ENCODE data around the gene MYO9B. TPM values are rescaled to one million over a fixed set of nuclear protein-coding genes. Genes with fewer than 3 reads are reported as not detected.
A peak's percentile ranks its signal among the peaks of the same experiment; 100 is the strongest.

Gene MYO9B
- total RNA-seq, 1 donor from 2014 or later = 15.5 TPM

- no peak overlapping the region for H3K4me3 ChIP-seq (ENCODE audit: low read depth, low read length)
- H3K36me3 ChIP-seq (ENCODE audit: control insufficient read depth, insufficient read depth, low read length) = peaks cover 9% of the 10 kb centered on the region
- H3K27me3 ChIP-seq (ENCODE audit: control insufficient read depth, insufficient read depth, low read length) = no peaks in the 10 kb centered on the region
- FAIRE-seq (no peak), DNase-seq (ENCODE audit: low read depth) (no peak)
- TF ChIP-seq, protein P1, sequence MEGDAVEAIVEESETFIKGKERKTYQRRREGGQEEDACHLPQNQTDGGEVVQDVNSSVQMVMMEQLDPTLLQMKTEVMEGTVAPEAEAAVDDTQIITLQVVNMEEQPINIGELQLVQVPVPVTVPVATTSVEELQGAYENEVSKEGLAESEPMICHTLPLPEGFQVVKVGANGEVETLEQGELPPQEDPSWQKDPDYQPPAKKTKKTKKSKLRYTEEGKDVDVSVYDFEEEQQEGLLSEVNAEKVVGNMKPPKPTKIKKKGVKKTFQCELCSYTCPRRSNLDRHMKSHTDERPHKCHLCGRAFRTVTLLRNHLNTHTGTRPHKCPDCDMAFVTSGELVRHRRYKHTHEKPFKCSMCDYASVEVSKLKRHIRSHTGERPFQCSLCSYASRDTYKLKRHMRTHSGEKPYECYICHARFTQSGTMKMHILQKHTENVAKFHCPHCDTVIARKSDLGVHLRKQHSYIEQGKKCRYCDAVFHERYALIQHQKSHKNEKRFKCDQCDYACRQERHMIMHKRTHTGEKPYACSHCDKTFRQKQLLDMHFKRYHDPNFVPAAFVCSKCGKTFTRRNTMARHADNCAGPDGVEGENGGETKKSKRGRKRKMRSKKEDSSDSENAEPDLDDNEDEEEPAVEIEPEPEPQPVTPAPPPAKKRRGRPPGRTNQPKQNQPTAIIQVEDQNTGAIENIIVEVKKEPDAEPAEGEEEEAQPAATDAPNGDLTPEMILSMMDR (IDR thresholded peaks at IDR 0.05; ENCODE audit: insufficient read depth, low read length, severe bottlenecking) = no peak
Measured at GRCh38 chr19:17110599-17110966, 35.0 kb downstream of the MYO9B start.

DNA sequence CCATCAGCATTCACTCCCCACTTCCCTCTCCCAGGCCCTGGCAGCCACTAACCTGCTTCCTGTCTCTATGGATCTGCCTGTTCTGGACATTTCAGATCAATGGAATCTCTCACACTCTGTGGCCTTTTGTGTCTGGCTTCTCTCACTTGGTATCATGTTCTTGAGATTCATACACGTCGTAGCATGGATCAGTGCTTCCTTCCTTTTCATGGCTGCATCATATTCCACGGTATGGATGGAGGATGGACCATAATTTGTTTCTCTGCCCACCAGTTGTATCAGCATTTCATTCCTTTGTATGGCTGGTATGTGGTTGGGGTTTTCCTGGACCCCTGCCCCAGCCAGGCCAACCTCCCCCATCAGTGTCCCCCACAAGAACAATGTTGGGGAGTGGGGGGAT, 36.2 kb downstream of the MYO9B start:
- Histone ChIP-seq H3K27me3 (ENCODE audit: control insufficient read depth, insufficient read depth, low read length) (no peaks in the 10 kb centered on the region), H3K4me3 (ENCODE audit: low read depth, low read length) (no peak overlapping the region), H3K36me3 (ENCODE audit: control insufficient read depth, insufficient read depth, low read length) (peaks cover 10% of the 10 kb centered on the region)
- FAIRE-seq (no peak), DNase-seq (ENCODE audit: low read depth) (no peak)
- TF ChIP-seq, protein P1 (IDR thresholded peaks at IDR 0.05; ENCODE audit: insufficient read depth, low read length, severe bottlenecking) = no peak

DNA sequence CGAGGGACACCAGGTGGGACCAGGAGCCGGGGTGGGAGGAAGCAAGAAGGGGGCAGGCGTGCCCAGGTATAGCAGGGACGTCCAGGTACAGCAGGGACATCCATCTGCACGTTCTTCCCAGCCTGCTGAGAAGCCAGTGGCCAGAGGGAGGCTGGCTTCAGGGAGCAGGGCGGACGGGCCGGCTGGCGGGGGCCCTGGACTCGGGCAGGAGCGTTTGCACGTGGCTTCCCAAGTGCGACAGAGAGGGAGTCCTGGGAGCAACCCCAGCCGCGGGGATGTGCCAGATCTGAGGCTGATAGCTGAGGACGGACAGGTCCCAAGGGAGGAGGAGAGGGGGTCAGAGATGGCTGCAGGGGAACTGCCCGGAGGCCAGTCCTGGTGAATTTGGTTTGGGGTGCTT, 36.7 kb downstream of the MYO9B start:
- FAIRE-seq = no peak
- TF ChIP-seq, protein P1 (IDR thresholded peaks at IDR 0.05; ENCODE audit: insufficient read depth, low read length, severe bottlenecking) = no peak
- Histone ChIP-seq H3K36me3 (ENCODE audit: control insufficient read depth, insufficient read depth, low read length) (peaks cover 10% of the 10 kb centered on the region), H3K4me3 (ENCODE audit: low read depth, low read length) (no peak overlapping the region), H3K27me3 (ENCODE audit: control insufficient read depth, insufficient read depth, low read length) (no peaks in the 10 kb centered on the region)
- DNase-seq (ENCODE audit: low read depth) = no peak

- DNase-seq (ENCODE audit: low read depth) = no peak
- TF ChIP-seq, protein P1 (IDR thresholded peaks at IDR 0.05; ENCODE audit: insufficient read depth, low read length, severe bottlenecking) = no peak
- FAIRE-seq = no peak
- no peaks in the 10 kb centered on the region for H3K27me3 ChIP-seq (ENCODE audit: control insufficient read depth, insufficient read depth, low read length)
- H3K4me3 ChIP-seq (ENCODE audit: low read depth, low read length) = no peak overlapping the region
- peaks cover 10% of the 10 kb centered on the region for H3K36me3 ChIP-seq (ENCODE audit: control insufficient read depth, insufficient read depth, low read length)
Measured at GRCh38 chr19:17112700-17113099, 37.1 kb downstream of the MYO9B start.

- DNase-seq (ENCODE audit: low read depth) (no peak), FAIRE-seq (no peak)
- TF ChIP-seq, protein P1 (IDR thresholded peaks at IDR 0.05; ENCODE audit: insufficient read depth, low read length, severe bottlenecking) = no peak
Measured at GRCh38 chr19:17113127-17113785, 37.7 kb downstream of the MYO9B start.

GRCh38 chr19:17114414-17114831, 38.8 kb downstream of the MYO9B start:
- peaks cover 11% of the 10 kb centered on the region for H3K36me3 ChIP-seq (ENCODE audit: control insufficient read depth, insufficient read depth, low read length)
- TF ChIP-seq, protein P1 (IDR thresholded peaks at IDR 0.05; ENCODE audit: insufficient read depth, low read length, severe bottlenecking) = no peak
- H3K27me3 ChIP-seq (ENCODE audit: control insufficient read depth, insufficient read depth, low read length) = no peaks in the 10 kb centered on the region
- no peak overlapping the region for H3K4me3 ChIP-seq (ENCODE audit: low read depth, low read length)
- FAIRE-seq = no peak
- DNase-seq (ENCODE audit: low read depth) = peak; percentile 51

More at GRCh38 chr19:17113127-17113785, 37.7 kb downstream of the MYO9B start:
- Histone ChIP-seq H3K4me3 (ENCODE audit: low read depth, low read length) (no peak overlapping the region), H3K27me3 (ENCODE audit: control insufficient read depth, insufficient read depth, low read length) (no peaks in the 10 kb centered on the region), H3K36me3 (ENCODE audit: control insufficient read depth, insufficient read depth, low read length) (peaks cover 10% of the 10 kb centered on the region)
